GM18861 (cell line): ENCODE data around the gene CENPP.
"Not testable (repeated sequence)": the region's sequence is repeated elsewhere in the genome, so short reads cannot be mapped to it uniquely, and the experiment has no call there.

Experiments used
- ATAC-seq: cut with Tn5 transposase; IDR thresholded peaks from one replicate; pipeline ENCODE4 v1.9.1; 2021; ENCODE audit not compliant: unreplicated experiment

Gene CENPP

GRCh38 chr9:92377876-92378275 lies 52.1 kb downstream of the CENPP start:
- ATAC-seq = no peak

GRCh38 chr9:92378865-92379560 lies 53.3 kb downstream of the CENPP start:
- ATAC-seq = no peak

GRCh38 chr9:92380603-92381002 lies 54.9 kb downstream of the CENPP start:
- no peak for ATAC-seq

GRCh38 chr9:92381775-92382174 lies 56.0 kb downstream of the CENPP start:
- no peak for ATAC-seq

GRCh38 chr9:92384375-92384774 lies 58.6 kb downstream of the CENPP start:
- ATAC-seq = no peak

- ATAC-seq = no peak
These were observed 59.2 kb downstream of the CENPP start for GRCh38 chr9:92385001-92385400.

GRCh38 chr9:92385477-92385876 lies 59.7 kb downstream of the CENPP start:
- no peak for ATAC-seq

GRCh38 chr9:92385953-92386352 lies 60.2 kb downstream of the CENPP start:
- ATAC-seq = no peak

GRCh38 chr9:92392690-92393089 lies 66.9 kb downstream of the CENPP start:
- ATAC-seq = no peak

- no peak for ATAC-seq
These were observed 67.9 kb downstream of the CENPP start for GRCh38 chr9:92393686-92394085.

- no peak for ATAC-seq
These were observed 69.9 kb downstream of the CENPP start for GRCh38 chr9:92395617-92396016.

- ATAC-seq = no peak
These were observed 72.1 kb downstream of the CENPP start for GRCh38 chr9:92397853-92398252.

GRCh38 chr9:92402360-92402759 lies 76.6 kb downstream of the CENPP start:
- ATAC-seq = no peak

GRCh38 chr9:92402826-92403745 lies 77.3 kb downstream of the CENPP start:
- ATAC-seq = no peak

- ATAC-seq = no peak
These were observed 78.5 kb downstream of the CENPP start, which contains the start of gene OGN for GRCh38 chr9:92404042-92404836. Gene OGN, minus strand, starts transcription at chr9:92404578. Its CDS starts 1,171 bp downstream, at chr9:92403407.

- no peak for ATAC-seq
These were observed 80.1 kb downstream of the CENPP start for GRCh38 chr9:92405818-92406217.

GRCh38 chr9:92406477-92406876 lies 80.7 kb downstream of the CENPP start:
- no peak for ATAC-seq

- no peak for ATAC-seq
These were observed 82.1 kb downstream of the CENPP start for GRCh38 chr9:92407818-92408217.

- no peak for ATAC-seq
These were observed 83.2 kb downstream of the CENPP start for GRCh38 chr9:92408747-92409478.

GRCh38 chr9:92411157-92411556 lies 85.4 kb downstream of the CENPP start:
- ATAC-seq = not testable (repeated sequence)

GRCh38 chr9:92414566-92414965 lies 88.8 kb downstream of the CENPP start:
- ATAC-seq = no peak
